Measurements from ENCODE around the gene RAB4A.

RAB4A gene

GRCh38 chr1:229271448-229272159 lies 693 bp downstream of the RAB4A start:
- peak overlapping the region; percentile 85 for H3K4me3 ChIP-seq (ENCODE audit: low read depth, low read length)
- TF ChIP-seq, protein P1, sequence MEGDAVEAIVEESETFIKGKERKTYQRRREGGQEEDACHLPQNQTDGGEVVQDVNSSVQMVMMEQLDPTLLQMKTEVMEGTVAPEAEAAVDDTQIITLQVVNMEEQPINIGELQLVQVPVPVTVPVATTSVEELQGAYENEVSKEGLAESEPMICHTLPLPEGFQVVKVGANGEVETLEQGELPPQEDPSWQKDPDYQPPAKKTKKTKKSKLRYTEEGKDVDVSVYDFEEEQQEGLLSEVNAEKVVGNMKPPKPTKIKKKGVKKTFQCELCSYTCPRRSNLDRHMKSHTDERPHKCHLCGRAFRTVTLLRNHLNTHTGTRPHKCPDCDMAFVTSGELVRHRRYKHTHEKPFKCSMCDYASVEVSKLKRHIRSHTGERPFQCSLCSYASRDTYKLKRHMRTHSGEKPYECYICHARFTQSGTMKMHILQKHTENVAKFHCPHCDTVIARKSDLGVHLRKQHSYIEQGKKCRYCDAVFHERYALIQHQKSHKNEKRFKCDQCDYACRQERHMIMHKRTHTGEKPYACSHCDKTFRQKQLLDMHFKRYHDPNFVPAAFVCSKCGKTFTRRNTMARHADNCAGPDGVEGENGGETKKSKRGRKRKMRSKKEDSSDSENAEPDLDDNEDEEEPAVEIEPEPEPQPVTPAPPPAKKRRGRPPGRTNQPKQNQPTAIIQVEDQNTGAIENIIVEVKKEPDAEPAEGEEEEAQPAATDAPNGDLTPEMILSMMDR (IDR thresholded peaks at IDR 0.05; ENCODE audit: low read depth, low read length), result no peak

DNA sequence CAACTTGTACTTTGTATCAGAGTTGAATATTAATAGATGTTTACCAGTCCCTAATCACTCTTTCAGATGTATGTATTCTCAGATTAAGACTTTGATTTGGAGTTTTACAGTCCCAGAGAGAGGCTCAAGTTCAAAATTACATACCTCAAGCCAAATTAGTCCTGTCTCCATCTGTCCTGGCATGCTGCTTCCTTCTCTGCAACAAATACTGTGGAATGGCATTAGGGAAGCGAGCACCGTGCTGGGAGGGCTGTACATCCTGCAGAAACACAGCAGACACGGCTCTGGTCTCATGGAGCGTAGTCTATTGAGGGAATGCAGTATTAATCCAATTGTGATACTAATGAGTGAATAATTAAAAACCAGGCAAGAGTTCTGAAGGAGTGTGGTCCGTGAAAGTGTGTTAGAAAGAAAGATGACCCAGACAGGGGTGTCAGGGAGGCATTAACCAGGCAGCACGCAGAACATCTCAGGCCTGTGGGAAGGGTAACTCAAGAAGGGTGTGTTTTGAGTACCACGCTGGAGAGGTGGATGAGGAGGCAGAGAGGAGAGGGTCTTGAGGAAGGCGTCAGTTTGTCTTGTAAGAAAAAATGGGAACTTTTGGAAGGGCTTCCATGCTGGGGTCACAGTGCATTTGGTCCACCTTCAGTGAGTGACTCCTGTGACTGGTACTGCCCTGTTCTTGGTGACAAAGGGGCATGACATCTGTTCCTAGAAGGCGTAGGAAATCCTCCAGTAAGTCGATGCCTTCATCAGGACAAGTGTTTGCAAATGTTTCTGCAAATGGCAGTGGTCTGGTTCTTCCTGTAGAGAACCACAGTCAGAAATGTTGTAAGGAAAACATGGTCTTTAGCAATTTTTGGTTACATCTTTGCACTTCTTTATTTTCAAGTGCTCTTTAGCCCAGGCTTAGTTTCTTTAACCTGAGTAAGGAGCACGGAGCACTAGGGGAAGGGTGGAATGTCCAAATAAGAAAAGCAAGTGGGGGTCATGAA lies 1.6 kb downstream of the RAB4A start:
- TF ChIP-seq, protein P1 (IDR thresholded peaks at IDR 0.05; ENCODE audit: low read depth, low read length), result no peak
- H3K4me3 ChIP-seq (ENCODE audit: low read depth, low read length), result peak overlapping the region; percentile 85

GRCh38 chr1:229273507-229274232 lies 2.8 kb downstream of the RAB4A start:
- H3K4me3 ChIP-seq (ENCODE audit: low read depth, low read length), result no peak overlapping the region

GRCh38 chr1:229275005-229275404 lies 4.1 kb downstream of the RAB4A start:
- H3K4me3 ChIP-seq (ENCODE audit: low read depth, low read length), result no peak overlapping the region
- TF ChIP-seq, protein P1 (IDR thresholded peaks at IDR 0.05; ENCODE audit: low read depth, low read length), result no peak

More at GRCh38 chr1:229273507-229274232, 2.8 kb downstream of the RAB4A start:
- TF ChIP-seq, protein P1 (IDR thresholded peaks at IDR 0.05; ENCODE audit: low read depth, low read length), result no peak

GRCh38 chr1:229278120-229278741 lies 7.3 kb downstream of the RAB4A start:
- TF ChIP-seq, protein P1 (IDR thresholded peaks at IDR 0.05; ENCODE audit: low read depth, low read length), result no peak
- no peak overlapping the region for H3K4me3 ChIP-seq (ENCODE audit: low read depth, low read length)

- TF ChIP-seq, protein P1 (IDR thresholded peaks at IDR 0.05; ENCODE audit: low read depth, low read length), result no peak
These were observed 8.3 kb downstream of the RAB4A start for GRCh38 chr1:229279242-229279641.

More at GRCh38 chr1:229279242-229279641, 8.3 kb downstream of the RAB4A start:
- H3K4me3 ChIP-seq (ENCODE audit: low read depth, low read length), result no peak overlapping the region
